ENCODE results near the gene CADPS. TPM values are rescaled to one million over a fixed set of nuclear protein-coding genes. Genes with fewer than 3 reads are reported as not detected.

CADPS gene
- total RNA-seq, 2 experiments from 2014 or later, result not detected

GRCh38 chr3:62837145-62837787 lies 38.0 kb downstream of the CADPS start:
- no peaks in the 10 kb centered on the region for H3K36me3 Mint-ChIP-seq
- no peaks in the 10 kb centered on the region for H3K27me3 Mint-ChIP-seq
- no peak overlapping the region for H3K4me3 Mint-ChIP-seq
- H3K4me1 Mint-ChIP-seq, result no peaks in the 10 kb centered on the region
- no peak for DNase-seq
- H3K27ac Mint-ChIP-seq, result no peak overlapping the region
- no peaks in the 10 kb centered on the region for H3K9me3 Mint-ChIP-seq

- Mint-ChIP-seq H3K9me3 (no peaks in the 10 kb centered on the region), H3K36me3 (no peaks in the 10 kb centered on the region), H3K4me3 (no peak overlapping the region), H3K27me3 (no peaks in the 10 kb centered on the region), H3K27ac (no peak overlapping the region), H3K4me1 (no peaks in the 10 kb centered on the region)
- DNase-seq, result no peak
Observed at GRCh38 chr3:62835554-62836236, 39.5 kb downstream of the CADPS start.

GRCh38 chr3:62833538-62833937 lies 41.7 kb downstream of the CADPS start:
- Mint-ChIP-seq H3K4me3 (no peak overlapping the region), H3K36me3 (no peaks in the 10 kb centered on the region), H3K27ac (no peak overlapping the region), H3K27me3 (no peaks in the 10 kb centered on the region), H3K9me3 (no peaks in the 10 kb centered on the region), H3K4me1 (no peaks in the 10 kb centered on the region)
- no peak for DNase-seq

- Mint-ChIP-seq H3K9me3 (no peaks in the 10 kb centered on the region), H3K4me1 (no peaks in the 10 kb centered on the region), H3K27me3 (no peaks in the 10 kb centered on the region), H3K36me3 (no peaks in the 10 kb centered on the region), H3K4me3 (no peak overlapping the region), H3K27ac (no peak overlapping the region)
- DNase-seq, result no peak
Observed at GRCh38 chr3:62832553-62832952, 42.7 kb downstream of the CADPS start.

GRCh38 chr3:62830727-62831322 lies 44.4 kb downstream of the CADPS start:
- H3K9me3 Mint-ChIP-seq, result no peaks in the 10 kb centered on the region
- H3K27ac Mint-ChIP-seq, result no peak overlapping the region
- no peaks in the 10 kb centered on the region for H3K27me3 Mint-ChIP-seq
- no peaks in the 10 kb centered on the region for H3K4me1 Mint-ChIP-seq
- no peak for DNase-seq
- no peak overlapping the region for H3K4me3 Mint-ChIP-seq
- no peaks in the 10 kb centered on the region for H3K36me3 Mint-ChIP-seq

- DNase-seq, result no peak
- no peaks in the 10 kb centered on the region for H3K4me1 Mint-ChIP-seq
- no peaks in the 10 kb centered on the region for H3K9me3 Mint-ChIP-seq
- H3K27ac Mint-ChIP-seq, result no peak overlapping the region
- H3K27me3 Mint-ChIP-seq, result no peaks in the 10 kb centered on the region
- H3K36me3 Mint-ChIP-seq, result no peaks in the 10 kb centered on the region
- H3K4me3 Mint-ChIP-seq, result no peak overlapping the region
Observed at GRCh38 chr3:62827550-62827949, 47.7 kb downstream of the CADPS start.

GRCh38 chr3:62824965-62825592 lies 50.1 kb downstream of the CADPS start:
- no peaks in the 10 kb centered on the region for H3K4me1 Mint-ChIP-seq
- H3K4me3 Mint-ChIP-seq, result no peak overlapping the region
- no peaks in the 10 kb centered on the region for H3K9me3 Mint-ChIP-seq
- no peaks in the 10 kb centered on the region for H3K27me3 Mint-ChIP-seq
- H3K36me3 Mint-ChIP-seq, result no peaks in the 10 kb centered on the region
- no peak for DNase-seq
- H3K27ac Mint-ChIP-seq, result no peak overlapping the region

- H3K36me3 Mint-ChIP-seq, result no peaks in the 10 kb centered on the region
Observed at GRCh38 chr3:62823461-62824050, 51.7 kb downstream of the CADPS start.

GRCh38 chr3:62822905-62823304 lies 52.3 kb downstream of the CADPS start:
- H3K9me3 Mint-ChIP-seq, result no peaks in the 10 kb centered on the region
- DNase-seq, result no peak
- H3K27ac Mint-ChIP-seq, result no peak overlapping the region
- H3K4me1 Mint-ChIP-seq, result no peaks in the 10 kb centered on the region
- H3K36me3 Mint-ChIP-seq, result no peaks in the 10 kb centered on the region
- no peak overlapping the region for H3K4me3 Mint-ChIP-seq
- no peaks in the 10 kb centered on the region for H3K27me3 Mint-ChIP-seq

More at GRCh38 chr3:62823461-62824050, 51.7 kb downstream of the CADPS start:
- DNase-seq, result no peak
- Mint-ChIP-seq H3K27ac (no peak overlapping the region), H3K9me3 (no peaks in the 10 kb centered on the region), H3K4me1 (no peaks in the 10 kb centered on the region), H3K4me3 (no peak overlapping the region), H3K27me3 (no peaks in the 10 kb centered on the region)

- H3K9me3 Mint-ChIP-seq, result no peaks in the 10 kb centered on the region
- H3K27ac Mint-ChIP-seq, result no peak overlapping the region
- no peak for DNase-seq
- no peaks in the 10 kb centered on the region for H3K27me3 Mint-ChIP-seq
- H3K4me3 Mint-ChIP-seq, result no peak overlapping the region
- no peaks in the 10 kb centered on the region for H3K4me1 Mint-ChIP-seq
- H3K36me3 Mint-ChIP-seq, result no peaks in the 10 kb centered on the region
Observed at GRCh38 chr3:62818347-62818746, 56.9 kb downstream of the CADPS start.

- Mint-ChIP-seq H3K27ac (no peak overlapping the region), H3K4me1 (no peaks in the 10 kb centered on the region), H3K4me3 (no peak overlapping the region), H3K36me3 (no peaks in the 10 kb centered on the region), H3K27me3 (no peaks in the 10 kb centered on the region), H3K9me3 (no peaks in the 10 kb centered on the region)
- no peak for DNase-seq
Observed at GRCh38 chr3:62817678-62818077, 57.5 kb downstream of the CADPS start.

- H3K27ac Mint-ChIP-seq, result no peak overlapping the region
- no peaks in the 10 kb centered on the region for H3K4me1 Mint-ChIP-seq
- no peak for DNase-seq
- H3K36me3 Mint-ChIP-seq, result no peaks in the 10 kb centered on the region
- H3K9me3 Mint-ChIP-seq, result no peaks in the 10 kb centered on the region
- H3K27me3 Mint-ChIP-seq, result no peaks in the 10 kb centered on the region
- no peak overlapping the region for H3K4me3 Mint-ChIP-seq
Observed at GRCh38 chr3:62815981-62816380, 59.2 kb downstream of the CADPS start.

- H3K27me3 Mint-ChIP-seq, result no peaks in the 10 kb centered on the region
- no peaks in the 10 kb centered on the region for H3K4me1 Mint-ChIP-seq
- H3K9me3 Mint-ChIP-seq, result no peaks in the 10 kb centered on the region
- H3K27ac Mint-ChIP-seq, result no peak overlapping the region
- DNase-seq, result no peak
- H3K4me3 Mint-ChIP-seq, result no peak overlapping the region
- no peaks in the 10 kb centered on the region for H3K36me3 Mint-ChIP-seq
Observed at GRCh38 chr3:62812631-62813030, 62.6 kb downstream of the CADPS start.

- Mint-ChIP-seq H3K27me3 (no peaks in the 10 kb centered on the region), H3K4me3 (no peak overlapping the region), H3K27ac (no peak overlapping the region), H3K36me3 (no peaks in the 10 kb centered on the region), H3K9me3 (no peaks in the 10 kb centered on the region), H3K4me1 (no peaks in the 10 kb centered on the region)
- no peak for DNase-seq
Observed at GRCh38 chr3:62811119-62811518, 64.1 kb downstream of the CADPS start.

GRCh38 chr3:62809369-62809768 lies 65.8 kb downstream of the CADPS start:
- Mint-ChIP-seq H3K36me3 (no peaks in the 10 kb centered on the region), H3K27me3 (no peaks in the 10 kb centered on the region), H3K4me3 (no peak overlapping the region), H3K9me3 (no peaks in the 10 kb centered on the region), H3K27ac (no peak overlapping the region), H3K4me1 (no peaks in the 10 kb centered on the region)
- no peak for DNase-seq

Data from activated naive CD8-positive, alpha-beta T cell treated with anti-CD3 and anti-CD28 coated beads for 36 hours (primary cell).